GM19395 (cell line): Measurements from ENCODE around the gene DENR.
A peak's percentile ranks its signal among the peaks of the same experiment; 100 is the strongest.
"Not testable (repeated sequence)": the region's sequence is repeated elsewhere in the genome, so short reads cannot be mapped to it uniquely, and the experiment has no call there.

Source experiments
- ATAC-seq: cut with Tn5 transposase; IDR thresholded peaks from one replicate; pipeline ENCODE4 v1.9.1; 2021; ENCODE audit warnings: mild to moderate bottlenecking, moderate library complexity; ENCODE audit not compliant: unreplicated experiment

Gene DENR, protein sequence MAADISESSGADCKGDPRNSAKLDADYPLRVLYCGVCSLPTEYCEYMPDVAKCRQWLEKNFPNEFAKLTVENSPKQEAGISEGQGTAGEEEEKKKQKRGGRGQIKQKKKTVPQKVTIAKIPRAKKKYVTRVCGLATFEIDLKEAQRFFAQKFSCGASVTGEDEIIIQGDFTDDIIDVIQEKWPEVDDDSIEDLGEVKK

DNA sequence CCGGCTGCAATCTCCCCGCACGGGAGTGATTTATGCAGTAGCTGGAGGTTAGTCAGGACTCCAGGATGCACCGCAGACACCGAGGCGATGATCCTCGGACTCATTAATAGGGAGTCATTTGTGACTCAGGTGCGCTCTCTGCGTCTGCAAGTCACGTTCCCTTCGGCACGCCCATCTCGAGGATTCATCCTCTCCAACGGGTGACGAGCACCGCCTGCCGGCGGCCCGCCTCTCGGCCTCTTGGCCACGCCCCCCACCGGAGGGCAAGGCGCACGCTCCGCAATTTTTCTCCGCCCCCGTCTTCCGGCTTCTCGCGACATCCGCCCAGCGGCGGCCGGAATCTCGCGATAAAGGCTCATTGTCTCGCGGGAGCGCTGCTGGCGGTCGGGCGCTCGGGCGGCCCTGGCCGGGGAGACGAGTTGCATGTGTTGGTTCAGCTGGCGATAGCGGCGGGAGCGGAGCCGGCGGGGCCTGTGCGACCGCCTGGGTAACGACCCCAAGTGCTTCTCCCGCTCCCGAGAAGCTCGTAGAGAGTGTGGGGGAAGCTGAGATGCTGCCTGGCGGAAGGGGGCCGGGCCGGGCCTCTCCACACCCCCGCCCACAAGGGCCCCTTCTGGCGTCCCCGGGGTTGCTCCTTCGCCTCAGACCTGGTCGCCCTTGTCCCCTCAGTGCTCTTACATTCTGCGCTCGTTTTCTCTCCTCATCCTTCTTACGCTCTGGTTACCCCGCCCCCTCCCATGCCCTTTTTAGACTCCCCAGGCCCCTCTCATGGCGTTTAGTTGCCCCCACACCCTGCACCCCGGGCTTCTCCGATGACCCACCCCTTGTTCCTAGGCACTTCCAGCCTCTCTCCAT, at the start of gene DENR:
DENR (plus strand) TSS at position 361 of the 855 bp plus-strand sequence. CDS start 878 bp downstream, outside the sequence.
- peak; percentile 93 for ATAC-seq

- ATAC-seq = not testable (repeated sequence)
Measured at GRCh38 chr12:122702890-122703611, 49.6 kb upstream of the DENR start, which contains the start of gene HCAR2. Gene HCAR2 (minus strand): TSS chr12:122703357. CDS start chr12:122703283, 74 bp downstream.

DNA sequence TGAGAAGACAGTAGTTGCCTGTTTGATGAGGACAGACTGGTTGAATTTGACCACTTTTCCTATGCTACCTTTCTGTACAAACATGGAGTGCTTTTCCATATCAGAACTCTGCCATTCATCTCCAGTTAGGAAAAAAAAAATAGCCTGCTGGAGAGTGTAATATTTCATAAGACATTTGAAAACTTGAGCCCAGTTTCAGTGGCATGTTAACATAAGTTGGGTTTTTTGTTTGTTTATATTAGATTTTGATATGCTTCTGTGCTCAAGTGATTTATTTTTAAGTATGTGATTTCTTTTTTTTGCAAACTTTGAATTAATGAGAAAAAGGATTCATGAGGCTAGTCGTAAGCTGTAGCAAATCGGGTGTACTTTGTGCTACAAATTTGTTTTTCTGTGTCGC, 48.8 kb upstream of the DENR start:
- ATAC-seq = not testable (repeated sequence)

- not testable (repeated sequence) for ATAC-seq
Measured at GRCh38 chr12:122709287-122709686, 43.3 kb upstream of the DENR start.

DNA sequence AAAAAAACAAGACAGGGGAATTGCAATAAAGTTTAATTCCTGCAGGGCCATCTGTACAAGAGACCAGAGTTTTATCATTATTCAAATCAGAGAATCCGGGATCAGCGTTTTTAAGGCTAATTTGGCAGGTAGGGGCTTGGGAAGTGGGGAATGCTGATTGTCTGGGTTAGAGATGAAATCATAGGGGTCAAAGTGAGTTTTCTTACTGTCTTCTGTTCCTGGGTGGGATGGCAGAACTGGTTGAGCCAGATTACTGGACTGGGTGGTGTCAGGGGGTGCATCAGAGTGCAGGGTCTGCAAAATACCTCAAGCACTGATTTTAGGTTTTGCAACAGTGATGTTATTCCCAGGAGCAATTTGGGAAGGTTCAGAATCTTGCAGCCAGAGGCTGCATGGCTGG, 42.3 kb upstream of the DENR start:
- not testable (repeated sequence) for ATAC-seq

DNA sequence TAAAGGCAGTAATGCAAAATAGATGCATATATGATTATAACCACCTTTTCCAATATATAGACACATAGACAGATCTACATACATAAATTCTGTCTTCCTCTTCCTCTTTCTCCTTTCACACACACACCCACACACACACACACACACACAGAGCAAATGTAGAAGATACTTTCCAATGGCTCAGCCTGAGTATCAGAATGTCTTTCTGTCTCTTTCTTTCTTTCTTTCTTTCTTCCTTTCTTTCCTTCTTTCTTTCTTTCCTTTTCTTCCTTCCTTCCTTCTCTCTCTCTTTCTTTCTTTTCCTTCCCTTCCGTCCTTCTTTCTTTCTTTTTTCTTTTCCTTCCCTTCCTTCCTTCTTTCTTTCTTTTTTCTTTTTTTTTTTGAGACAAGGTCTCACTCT, 41.4 kb upstream of the DENR start:
- not testable (repeated sequence) for ATAC-seq

DNA sequence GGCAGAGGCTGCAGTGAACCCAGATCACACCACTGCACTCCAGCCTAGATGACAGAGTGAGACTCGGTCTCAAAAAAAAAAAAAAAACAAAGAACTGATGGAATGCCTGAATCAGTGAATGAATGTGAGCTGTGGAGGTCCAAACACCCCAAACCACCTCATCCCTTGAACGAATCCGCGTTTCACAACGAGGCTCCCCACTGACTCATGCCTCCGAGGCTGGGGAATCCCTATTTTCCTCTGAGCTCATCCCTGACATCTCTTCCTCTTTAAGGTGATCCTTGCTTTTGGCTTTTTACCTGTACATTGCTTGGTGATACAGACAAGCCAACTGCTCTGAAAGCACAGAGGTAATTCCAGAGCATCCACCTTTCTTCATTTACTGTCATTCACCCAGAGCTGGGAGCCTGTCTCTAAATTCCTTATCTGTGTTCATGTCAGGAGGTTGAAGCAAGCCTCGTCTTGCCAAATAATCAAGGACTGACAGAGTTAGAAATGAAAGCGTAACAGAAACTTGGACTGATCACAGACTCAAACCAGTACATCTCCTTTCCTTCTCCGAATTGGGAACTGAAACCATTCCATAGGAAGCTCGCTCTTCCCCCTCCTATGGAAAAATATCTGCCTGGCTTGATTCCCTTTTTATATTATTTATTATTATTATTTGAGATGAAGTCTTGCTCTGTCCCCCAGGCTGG, 39.0 kb upstream of the DENR start:
- ATAC-seq = not testable (repeated sequence)

DNA sequence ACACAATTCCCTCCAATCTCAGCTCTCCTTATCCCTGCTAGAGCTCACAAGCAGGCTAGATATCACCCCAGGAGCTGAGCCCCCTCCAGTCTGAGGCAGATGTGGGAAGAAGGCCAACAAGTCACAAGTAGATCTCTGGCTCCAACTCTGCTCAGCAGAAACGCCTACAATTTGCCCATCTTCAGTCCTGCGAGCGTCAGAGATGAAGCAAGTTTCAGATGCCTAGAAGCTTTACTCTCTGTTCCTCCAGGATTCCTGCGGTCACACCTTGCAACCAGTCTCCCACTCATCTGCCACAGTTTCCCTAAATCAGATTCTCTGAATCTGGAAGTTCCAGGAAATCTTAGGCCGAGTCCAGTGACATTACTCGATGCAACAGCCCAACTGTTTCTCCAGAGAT, 37.4 kb upstream of the DENR start:
- not testable (repeated sequence) for ATAC-seq

- not testable (repeated sequence) for ATAC-seq
Measured at GRCh38 chr12:122716658-122717057, 36.0 kb upstream of the DENR start, which contains the start of gene HCAR3. Gene HCAR3 (minus strand): TSS chr12:122716811. CDS start chr12:122716737, 74 bp downstream.

DNA sequence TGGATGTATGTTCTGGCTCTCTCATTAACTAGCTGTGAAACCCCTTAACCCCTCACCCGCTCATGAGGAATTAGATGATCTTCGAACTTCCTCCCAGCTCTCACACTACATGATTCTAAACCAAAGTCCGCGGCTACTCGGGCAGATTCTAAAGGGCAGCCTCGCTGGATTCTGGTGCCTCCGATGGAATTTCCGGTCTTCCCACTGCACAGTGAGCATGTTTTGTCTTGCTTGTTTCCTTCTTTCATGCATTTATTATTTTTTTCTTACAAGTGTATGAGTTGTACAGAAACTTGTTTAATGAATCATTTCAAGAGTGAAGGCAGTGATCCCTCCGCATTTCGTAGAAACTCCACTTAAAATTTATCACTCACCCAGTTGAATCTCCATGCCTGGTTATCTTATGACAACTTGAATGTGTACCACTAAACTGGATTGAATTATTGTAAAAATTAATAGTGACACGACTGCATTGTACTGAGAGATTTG, 31.5 kb upstream of the DENR start:
- ATAC-seq = no peak

DNA sequence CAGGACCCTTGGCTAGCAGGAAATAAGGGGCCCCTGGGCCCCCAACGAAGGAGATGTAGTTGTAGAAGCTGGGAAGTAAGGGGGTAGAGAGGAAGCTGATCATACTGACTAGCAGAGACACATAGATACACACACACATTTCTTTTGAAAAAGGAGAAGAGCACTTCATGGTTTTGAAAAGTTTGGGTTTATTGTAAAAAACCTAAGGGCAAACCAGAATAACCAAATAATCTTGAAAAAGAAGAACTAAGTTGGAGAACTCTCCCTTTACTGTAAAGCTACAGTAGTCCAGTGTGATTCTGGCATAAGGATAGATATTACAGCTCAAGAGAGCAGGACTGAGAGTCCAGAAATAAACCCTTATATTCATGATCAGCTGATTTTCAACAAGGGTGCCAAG, 30.2 kb upstream of the DENR start:
- no peak for ATAC-seq

GRCh38 chr12:122724641-122725243, 27.9 kb upstream of the DENR start:
- no peak for ATAC-seq

GRCh38 chr12:122725452-122726079, 27.1 kb upstream of the DENR start:
- no peak for ATAC-seq

GRCh38 chr12:122726080-122726558, 26.5 kb upstream of the DENR start:
- ATAC-seq = peak; percentile 42

DNA sequence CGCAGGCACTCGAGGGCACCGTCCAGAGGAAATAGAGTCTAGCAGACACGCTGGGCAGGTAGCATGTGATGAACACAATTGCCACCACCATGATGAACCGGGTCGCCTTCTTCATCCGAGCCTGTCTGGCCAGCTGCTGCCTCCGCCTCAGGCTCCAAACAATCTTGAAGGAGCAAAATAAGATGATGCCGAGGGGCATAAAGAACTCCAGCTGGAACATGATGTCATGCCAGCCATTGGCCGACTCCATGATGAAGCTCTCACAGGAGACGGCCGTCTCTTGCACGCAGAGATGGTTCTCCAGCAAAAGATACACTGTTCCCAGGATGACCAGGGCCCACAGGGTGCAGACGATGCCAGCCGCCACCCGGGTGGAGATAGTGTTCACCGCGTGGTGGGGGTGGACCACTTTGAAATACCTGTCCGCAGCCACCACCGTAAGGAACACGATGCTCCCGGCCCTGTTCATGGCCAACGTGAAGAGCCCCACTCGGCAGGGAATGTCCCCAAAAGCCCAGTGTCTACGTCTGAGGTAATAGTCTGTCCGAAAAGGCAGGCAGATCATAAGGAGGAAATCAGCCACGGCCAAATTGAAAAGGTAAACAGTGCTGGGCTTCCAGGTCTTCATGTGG, 22.9 kb upstream of the DENR start:
- no peak for ATAC-seq

DNA sequence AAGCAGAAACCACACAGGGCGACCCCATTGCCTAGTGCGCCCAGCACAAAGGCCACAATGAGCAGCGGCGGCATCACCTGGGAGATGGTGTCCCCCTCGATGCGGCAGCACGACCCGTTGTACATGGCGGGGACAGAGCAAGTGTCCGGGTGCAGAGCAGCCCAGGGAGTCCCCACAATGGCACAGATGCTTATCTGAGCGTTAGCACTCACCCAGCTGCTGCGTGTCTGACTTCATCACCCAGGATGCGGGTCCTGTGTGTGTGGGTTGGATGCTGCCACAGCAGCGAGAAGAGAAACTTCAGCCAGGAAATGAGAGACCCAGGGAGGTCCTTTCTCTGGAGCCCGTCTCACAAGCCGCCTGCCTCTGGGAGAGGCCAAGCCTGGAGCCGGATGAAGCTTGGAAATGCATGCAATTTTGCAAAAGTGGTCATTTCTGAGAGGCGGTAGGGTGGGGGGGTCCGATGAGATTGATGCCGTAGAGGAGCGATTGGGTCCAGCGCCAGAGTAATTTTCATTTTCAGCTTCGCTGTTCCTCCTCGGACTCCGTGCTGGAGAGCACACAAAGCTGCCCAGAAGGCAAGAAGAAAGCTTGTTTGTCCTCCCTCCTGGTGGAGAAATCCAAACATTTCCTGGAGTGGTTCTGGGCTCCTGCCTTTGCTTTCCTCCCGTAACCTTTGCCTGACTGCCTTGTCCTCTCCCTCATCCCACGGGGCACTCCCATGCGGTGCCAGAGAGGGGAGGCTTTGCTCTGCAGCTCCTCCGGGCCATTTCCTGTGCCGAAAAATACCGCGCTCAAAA, 22.2 kb upstream of the DENR start, which contains the start of gene HCAR1:
HCAR1 (minus strand) TSS at position 630 of the 800 bp plus-strand sequence; CDS start at position 125, 505 bp downstream.
- no peak for ATAC-seq

- ATAC-seq = no peak
Measured at GRCh38 chr12:122732170-122732569, 20.5 kb upstream of the DENR start.

GRCh38 chr12:122732611-122733010, 20.0 kb upstream of the DENR start:
- no peak for ATAC-seq
